ENCODE results near the gene ERICH2. TPM values are rescaled to one million over a fixed set of nuclear protein-coding genes. Genes with fewer than 3 reads are reported as not detected.

ERICH2 gene
- total and polyA plus RNA-seq, 2 of the 13 experiments (the other 11 are each of a cell fraction or from before 2014, with no cell fraction given), result not detected

- peak; percentile 64; the same call in 1 of the 2 replicates for TF ChIP-seq POGK (CRISPR knock-in tag; conservative IDR thresholded peaks at IDR 0.05)
- TF ChIP-seq ZFP36L2 (CRISPR knock-in tag; IDR thresholded peaks at IDR 0.05), result no peak
- peak; percentile 59 for TF ChIP-seq RAD21 (CRISPR knock-in tag; IDR thresholded peaks at IDR 0.05)
- TF ChIP-seq KLF13 (CRISPR knock-in tag; IDR thresholded peaks at IDR 0.05), result 0 out of 2 replicates have a peak, but pooled peaks have one; percentile 31
- TF ChIP-seq ELF4 (CRISPR knock-in tag; IDR thresholded peaks at IDR 0.05; ENCODE audit: borderline replicate concordance), result no peak
- TF ChIP-seq KDM4B (CRISPR knock-in tag; IDR thresholded peaks at IDR 0.05), result peak; percentile 53; the same call in 1 of the 2 replicates
- TF ChIP-seq ZNF230 (CRISPR knock-in tag; IDR thresholded peaks at IDR 0.05), result peak; percentile 70
- TF ChIP-seq PRDM4 (CRISPR knock-in tag; IDR thresholded peaks at IDR 0.05; ENCODE audit: borderline replicate concordance), result no peak
- TF ChIP-seq ZNF775 (CRISPR knock-in tag; IDR thresholded peaks at IDR 0.05; ENCODE audit: borderline replicate concordance), result no peak
- no peak for TF ChIP-seq ZBTB49 (CRISPR knock-in tag; IDR thresholded peaks at IDR 0.05; ENCODE audit: borderline replicate concordance)
- TF ChIP-seq CENPBD1 (CRISPR knock-in tag; IDR thresholded peaks at IDR 0.05; ENCODE audit: borderline replicate concordance, low read depth), result no peak
- no peak for TF ChIP-seq ZNF781 (CRISPR knock-in tag; IDR thresholded peaks at IDR 0.05; ENCODE audit: borderline replicate concordance, not compliant biosample characterization)
- TF ChIP-seq ZNF878 (CRISPR knock-in tag; IDR thresholded peaks at IDR 0.05), result no peak
These were observed 635 bp downstream of the ERICH2 start (continued) for GRCh38 chr2:170770606-170771420.
